ENCODE data around the gene KCNJ6. TPM values are rescaled to one million over a fixed set of nuclear protein-coding genes. Genes with fewer than 3 reads are reported as not detected.

The KCNJ6 gene
- total RNA-seq, 1 donor from 2014 or later = not detected

DNA sequence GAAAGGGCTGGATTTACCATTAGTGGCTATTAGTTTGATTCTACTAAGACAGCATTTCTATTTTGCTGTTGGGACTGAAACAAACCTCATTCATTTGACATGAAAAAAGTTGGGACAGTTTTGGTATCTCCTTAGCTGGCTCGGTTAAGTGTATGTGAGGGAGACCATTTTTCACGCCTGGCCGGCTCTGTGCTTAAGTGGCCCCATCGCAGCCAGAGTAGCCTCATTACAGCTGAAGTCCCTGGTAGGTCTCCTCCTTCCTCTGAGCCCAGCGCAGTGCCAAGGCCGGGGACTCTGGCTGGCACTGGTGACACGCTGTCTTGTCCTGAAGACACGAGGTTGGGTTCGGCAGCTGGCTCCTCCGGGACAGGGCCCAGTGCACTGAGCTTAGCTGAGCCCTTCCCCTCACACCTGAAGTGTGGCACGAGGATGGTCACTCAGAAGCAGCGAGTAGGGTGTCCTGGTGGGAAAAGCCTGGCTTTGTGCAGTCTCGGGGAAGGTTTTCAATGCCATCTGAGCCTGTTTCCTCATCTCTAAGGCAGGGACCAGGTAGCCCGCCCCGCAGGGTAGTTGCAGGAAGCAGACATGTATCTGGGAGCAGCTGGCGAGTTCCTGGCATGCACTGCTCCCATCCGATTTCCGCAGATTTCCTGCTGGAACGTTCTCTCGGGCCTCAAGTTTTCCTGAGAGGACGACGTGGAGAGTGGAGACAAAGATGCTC, 353.2 kb downstream of the KCNJ6 start:
- Mint-ChIP-seq H3K27me3 (ENCODE audit: insufficient read depth, low read depth) (peaks cover 7% of the 10 kb centered on the region), H3K4me3 (no peak overlapping the region), H3K27ac (no peak overlapping the region), H3K9me3 (peaks cover 4% of the 10 kb centered on the region), H3K36me3 (no peaks in the 10 kb centered on the region), H3K4me1 (peaks cover 12% of the 10 kb centered on the region)
- Histone ChIP-seq H3K4me2 (no peak overlapping the region), H3F3A (ENCODE audit: low read depth) (peaks cover 5% of the 10 kb centered on the region), H3K9ac (no peak overlapping the region), H4K20me1 (ENCODE audit: low read depth) (no peaks in the 10 kb centered on the region), H2AFZ (replicated peaks) (no peak overlapping the region), H3K27ac (no peak overlapping the region), H3K27me3 (no peaks in the 10 kb centered on the region), H3K4me3 (no peak overlapping the region), H3K4me1 (peaks cover 5% of the 10 kb centered on the region), H3K9me3 (ENCODE audit: low read depth) (no peaks in the 10 kb centered on the region), H3K79me2 (ENCODE audit: low read depth) (no peaks in the 10 kb centered on the region), H3K36me3 (no peaks in the 10 kb centered on the region)
- TF ChIP-seq EZH2 (IDR thresholded peaks at IDR 0.05) (no peak), EZH2phosphoT487 (IDR thresholded peaks at IDR 0.05) (no peak)
- TF ChIP-seq, protein P1, sequence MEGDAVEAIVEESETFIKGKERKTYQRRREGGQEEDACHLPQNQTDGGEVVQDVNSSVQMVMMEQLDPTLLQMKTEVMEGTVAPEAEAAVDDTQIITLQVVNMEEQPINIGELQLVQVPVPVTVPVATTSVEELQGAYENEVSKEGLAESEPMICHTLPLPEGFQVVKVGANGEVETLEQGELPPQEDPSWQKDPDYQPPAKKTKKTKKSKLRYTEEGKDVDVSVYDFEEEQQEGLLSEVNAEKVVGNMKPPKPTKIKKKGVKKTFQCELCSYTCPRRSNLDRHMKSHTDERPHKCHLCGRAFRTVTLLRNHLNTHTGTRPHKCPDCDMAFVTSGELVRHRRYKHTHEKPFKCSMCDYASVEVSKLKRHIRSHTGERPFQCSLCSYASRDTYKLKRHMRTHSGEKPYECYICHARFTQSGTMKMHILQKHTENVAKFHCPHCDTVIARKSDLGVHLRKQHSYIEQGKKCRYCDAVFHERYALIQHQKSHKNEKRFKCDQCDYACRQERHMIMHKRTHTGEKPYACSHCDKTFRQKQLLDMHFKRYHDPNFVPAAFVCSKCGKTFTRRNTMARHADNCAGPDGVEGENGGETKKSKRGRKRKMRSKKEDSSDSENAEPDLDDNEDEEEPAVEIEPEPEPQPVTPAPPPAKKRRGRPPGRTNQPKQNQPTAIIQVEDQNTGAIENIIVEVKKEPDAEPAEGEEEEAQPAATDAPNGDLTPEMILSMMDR (IDR thresholded peaks at IDR 0.05) = no peak
- no peak for DNase-seq (ENCODE audit: low spot score)

DNA sequence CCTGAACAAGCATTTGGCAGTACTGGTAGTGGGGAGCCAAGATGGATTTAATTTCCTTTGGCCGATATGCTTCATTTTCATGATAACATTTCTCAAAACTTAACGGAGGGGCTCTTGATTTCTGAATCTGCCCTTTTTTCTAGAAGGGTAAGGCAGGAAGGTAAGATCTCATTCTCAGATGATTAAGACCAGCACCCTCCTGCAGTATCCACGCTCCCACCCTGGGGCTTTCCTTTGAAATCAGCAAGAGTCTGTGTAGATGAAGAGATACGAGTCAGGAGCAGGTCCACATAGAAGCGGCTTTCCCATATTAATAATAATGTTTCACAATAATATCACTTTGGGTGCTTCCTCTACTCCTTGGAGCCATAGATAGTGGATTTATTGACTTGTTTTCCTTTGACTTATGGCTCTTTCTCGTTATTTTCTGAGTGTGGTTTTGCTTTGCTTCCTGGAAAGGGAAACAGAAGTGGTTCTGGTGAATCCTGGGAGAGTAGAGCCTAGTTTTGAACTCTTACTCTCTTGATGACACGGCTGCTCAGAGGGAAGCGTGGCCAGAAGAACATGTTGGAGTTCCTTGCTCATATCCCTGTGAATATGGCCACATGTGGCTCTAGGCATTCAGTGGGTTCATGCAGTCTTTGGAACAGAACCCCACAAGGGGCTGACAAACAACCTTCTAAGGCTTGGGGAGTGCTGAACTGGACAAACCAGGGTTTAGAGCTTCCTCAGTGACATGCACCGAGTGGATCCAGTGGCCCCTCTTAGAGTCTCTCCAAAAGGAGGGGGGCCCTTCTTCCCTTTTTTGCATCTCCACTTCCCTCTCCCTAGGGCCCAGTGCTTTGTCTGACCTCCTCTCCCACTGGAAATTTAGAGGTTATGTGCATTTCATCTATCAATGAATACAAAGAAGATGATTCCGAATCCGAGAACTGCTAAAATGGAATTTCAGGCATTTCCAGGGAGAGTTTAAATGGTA, 354.0 kb downstream of the KCNJ6 start:
- Mint-ChIP-seq H3K9me3 (peaks cover 4% of the 10 kb centered on the region), H3K27ac (no peak overlapping the region), H3K27me3 (ENCODE audit: insufficient read depth, low read depth) (peaks cover 7% of the 10 kb centered on the region), H3K4me3 (no peak overlapping the region), H3K36me3 (no peaks in the 10 kb centered on the region), H3K4me1 (peaks cover 12% of the 10 kb centered on the region)
- H4K20me1 ChIP-seq (ENCODE audit: low read depth) = no peaks in the 10 kb centered on the region
- H3K9ac ChIP-seq = no peak overlapping the region
- no peak overlapping the region for H3K4me3 ChIP-seq
- DNase-seq (ENCODE audit: low spot score) = no peak
- no peaks in the 10 kb centered on the region for H3K9me3 ChIP-seq (ENCODE audit: low read depth)
- no peak overlapping the region for H3K27ac ChIP-seq
- peaks cover 5% of the 10 kb centered on the region for H3F3A ChIP-seq (ENCODE audit: low read depth)
- TF ChIP-seq EZH2 (IDR thresholded peaks at IDR 0.05) (no peak), EZH2phosphoT487 (IDR thresholded peaks at IDR 0.05) (no peak)
- TF ChIP-seq, protein P1 (IDR thresholded peaks at IDR 0.05) = no peak
- H3K79me2 ChIP-seq (ENCODE audit: low read depth) = no peaks in the 10 kb centered on the region
- H3K4me1 ChIP-seq = peaks cover 5% of the 10 kb centered on the region
- no peak overlapping the region for H2AFZ ChIP-seq (replicated peaks)
- H3K36me3 ChIP-seq = no peaks in the 10 kb centered on the region
- no peak overlapping the region for H3K4me2 ChIP-seq
- H3K27me3 ChIP-seq = no peaks in the 10 kb centered on the region

DNA sequence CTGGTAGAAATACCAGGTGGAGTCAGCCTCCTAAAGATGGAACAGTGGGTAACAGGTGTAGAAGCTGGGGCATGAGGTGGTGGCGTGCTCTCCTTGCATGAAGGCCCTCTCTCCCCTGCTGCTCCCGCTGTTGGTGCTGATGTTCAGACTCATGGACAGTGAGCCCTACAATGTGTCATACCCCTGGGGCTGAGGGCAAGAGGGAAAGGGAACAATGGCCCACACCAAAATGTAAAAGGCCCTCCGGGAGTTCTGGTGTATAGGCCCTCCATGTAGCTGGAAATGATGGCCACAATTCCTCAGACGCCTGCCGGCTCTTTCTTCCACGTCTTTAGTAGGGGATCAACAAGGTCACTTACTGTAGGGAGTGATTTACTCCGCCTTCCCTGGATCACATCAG, 354.8 kb downstream of the KCNJ6 start:
- Histone ChIP-seq H3K4me3 (no peak overlapping the region), H3K4me1 (peaks cover 5% of the 10 kb centered on the region), H3K79me2 (ENCODE audit: low read depth) (no peaks in the 10 kb centered on the region), H2AFZ (replicated peaks) (no peak overlapping the region), H3K9ac (no peak overlapping the region), H3K27me3 (no peaks in the 10 kb centered on the region), H4K20me1 (ENCODE audit: low read depth) (no peaks in the 10 kb centered on the region), H3K4me2 (no peak overlapping the region), H3F3A (ENCODE audit: low read depth) (peaks cover 5% of the 10 kb centered on the region), H3K27ac (no peak overlapping the region), H3K9me3 (ENCODE audit: low read depth) (no peaks in the 10 kb centered on the region), H3K36me3 (no peaks in the 10 kb centered on the region)
- DNase-seq (ENCODE audit: low spot score) = no peak
- H3K27ac Mint-ChIP-seq = no peak overlapping the region
- no peak for TF ChIP-seq EZH2phosphoT487 (IDR thresholded peaks at IDR 0.05)
- TF ChIP-seq, protein P1 (IDR thresholded peaks at IDR 0.05) = no peak
- no peak for TF ChIP-seq EZH2 (IDR thresholded peaks at IDR 0.05)
- H3K4me1 Mint-ChIP-seq = peaks cover 12% of the 10 kb centered on the region
- no peak overlapping the region for H3K4me3 Mint-ChIP-seq
- no peaks in the 10 kb centered on the region for H3K36me3 Mint-ChIP-seq
- H3K27me3 Mint-ChIP-seq (ENCODE audit: insufficient read depth, low read depth) = peaks cover 10% of the 10 kb centered on the region
- peaks cover 4% of the 10 kb centered on the region for H3K9me3 Mint-ChIP-seq
